Measurements from ENCODE around the gene GPR176. TPM values are rescaled to one million over a fixed set of nuclear protein-coding genes. Genes with fewer than 3 reads are reported as not detected.
A peak's percentile ranks its signal among the peaks of the same experiment; 100 is the strongest.
"Not testable (repeated sequence)": the region's sequence is repeated elsewhere in the genome, so short reads cannot be mapped to it uniquely, and the experiment has no call there.

GPR176 gene
- total RNA-seq, 1 donor from 2014 or later, result 10.3 TPM

GRCh38 chr15:39856357-39856756, 63.7 kb downstream of the GPR176 start:
- DNase-seq, result no peak

DNA sequence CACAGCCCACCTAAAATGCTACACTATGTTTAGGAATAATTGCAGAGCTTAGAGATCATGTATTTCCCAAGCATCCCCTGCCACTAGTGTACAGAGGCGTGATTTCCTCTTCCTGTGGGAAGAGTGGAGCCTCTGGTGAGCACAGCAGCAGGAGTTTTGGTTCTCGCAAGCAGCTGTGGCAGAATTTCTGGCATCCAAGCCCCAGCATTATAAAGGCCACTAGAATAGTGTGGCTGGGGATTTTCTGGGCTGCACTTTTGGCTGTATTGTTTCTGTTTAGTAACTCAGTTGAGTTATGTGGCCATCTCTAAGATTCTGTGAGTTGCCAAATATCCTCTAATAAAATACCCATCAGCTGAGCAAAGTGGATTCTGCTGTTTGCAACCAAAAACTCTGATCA, 64.7 kb downstream of the GPR176 start:
- no peak for DNase-seq

DNA sequence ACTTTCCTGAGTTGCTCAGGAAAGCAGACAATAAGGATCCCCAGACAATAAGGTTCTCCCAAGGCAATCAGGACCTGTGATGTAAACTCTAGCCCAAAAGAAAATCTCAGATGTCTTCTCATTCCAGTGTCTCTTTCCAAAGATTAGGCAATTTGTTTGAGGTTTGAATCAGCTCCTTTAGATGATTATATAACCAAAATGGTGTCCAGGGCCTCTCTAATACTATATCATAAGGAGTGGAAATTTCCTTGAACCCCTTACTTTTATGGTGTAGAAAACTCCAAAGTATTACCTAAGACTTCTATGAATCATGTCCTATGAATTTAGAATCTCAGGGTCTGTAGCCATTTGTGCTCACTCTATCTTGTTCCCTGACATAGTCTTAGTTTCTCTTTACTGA, 65.9 kb downstream of the GPR176 start:
- no peak for DNase-seq

DNA sequence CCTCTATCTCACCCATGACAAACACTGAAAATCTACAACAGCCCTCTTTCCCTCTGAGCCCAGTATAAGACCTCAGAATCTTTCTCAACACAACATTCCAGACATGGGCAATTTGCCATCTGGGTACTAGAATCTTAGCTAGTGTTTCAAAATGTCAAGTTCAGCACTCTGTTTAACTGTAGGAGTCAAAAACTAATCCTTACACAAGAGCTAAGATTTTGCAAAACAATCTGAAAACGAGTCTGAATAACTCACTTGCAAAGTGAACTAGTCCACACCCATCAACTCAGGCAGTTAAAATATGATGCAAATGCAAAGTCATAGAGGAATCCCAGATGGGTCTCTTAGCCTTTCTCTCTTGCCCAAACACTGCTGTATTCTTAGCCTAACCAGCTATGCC, 67.8 kb downstream of the GPR176 start:
- no peak for DNase-seq

- no peak for DNase-seq
Measured at GRCh38 chr15:39851500-39852092, 68.5 kb downstream of the GPR176 start.

GRCh38 chr15:39850436-39850835, 69.6 kb downstream of the GPR176 start:
- no peak for DNase-seq

DNA sequence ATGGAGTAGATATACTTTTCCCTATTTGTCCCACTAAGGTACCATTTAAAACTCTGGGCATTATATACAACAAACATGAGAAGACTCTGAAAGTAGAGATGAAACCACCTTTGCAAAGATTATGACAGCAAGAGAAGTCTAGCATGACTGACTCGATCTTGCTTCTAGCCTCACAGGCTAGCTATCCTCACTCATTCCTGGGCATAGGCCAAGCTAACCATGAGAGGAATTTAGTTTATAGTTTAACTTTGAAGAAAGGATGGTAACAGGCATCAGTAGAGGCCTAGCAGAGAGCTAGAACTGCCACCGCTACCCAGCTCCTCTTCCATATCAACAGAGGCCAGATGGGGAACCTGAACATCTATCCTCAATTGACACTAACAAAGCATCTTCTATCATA, 74.0 kb downstream of the GPR176 start:
- no peak for DNase-seq

DNA sequence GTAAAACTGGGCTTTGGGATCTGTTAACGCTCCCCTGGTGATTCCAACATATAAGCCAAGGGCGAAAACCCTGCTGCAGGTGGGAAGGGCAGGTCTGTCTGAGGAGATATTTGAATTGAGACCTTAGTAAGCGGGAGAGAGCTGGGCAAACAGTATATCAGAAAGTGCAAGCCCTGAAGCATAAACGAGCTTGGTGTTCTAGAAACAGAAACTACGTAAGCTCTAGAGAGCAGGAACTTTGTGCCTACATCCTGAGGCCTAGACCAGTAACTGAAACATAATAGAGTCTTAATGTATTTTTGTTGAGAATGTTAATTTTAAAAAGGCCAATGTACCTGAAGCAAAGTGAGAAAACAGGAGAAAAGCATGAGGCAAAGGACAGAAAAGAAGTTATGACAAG, 74.5 kb downstream of the GPR176 start:
- no peak for DNase-seq

DNA sequence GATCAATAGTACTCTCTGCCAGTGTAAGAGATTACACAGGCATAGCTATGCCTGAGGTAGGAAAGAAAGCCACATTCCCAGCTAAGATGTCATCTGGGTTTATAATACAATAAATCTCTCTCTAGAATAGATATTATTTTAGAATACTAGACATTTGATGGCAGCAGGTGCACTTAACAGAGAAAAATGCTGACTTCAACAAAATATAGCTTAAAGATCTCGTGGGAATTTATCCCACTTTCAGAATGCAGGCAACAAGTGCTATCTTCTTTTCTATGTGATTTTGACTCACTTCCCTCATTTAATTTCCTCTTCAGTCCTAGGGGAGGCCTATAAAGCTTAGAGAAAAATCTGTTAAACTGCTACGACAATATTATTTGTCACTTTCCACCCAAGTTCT, 76.5 kb downstream of the GPR176 start:
- DNase-seq, result no peak

DNA sequence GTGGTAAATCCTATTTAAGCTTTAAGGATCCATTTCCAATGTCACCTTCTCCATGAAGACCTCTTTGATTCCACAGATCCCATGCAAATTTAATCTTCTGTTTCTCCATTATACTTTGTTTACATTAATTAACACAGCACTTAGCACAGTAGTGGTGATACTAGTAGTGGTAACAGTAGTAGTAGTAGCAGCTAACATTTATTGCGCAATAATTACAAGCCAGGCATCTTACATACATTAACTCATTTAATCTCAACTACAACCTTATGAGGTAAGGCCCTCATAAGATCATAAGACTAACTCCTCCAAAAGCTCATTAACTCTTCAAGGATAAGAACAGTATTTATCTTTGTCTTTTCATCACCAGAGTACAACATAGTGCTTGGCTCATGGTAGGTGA, 82.6 kb downstream of the GPR176 start:
- no peak for DNase-seq

DNA sequence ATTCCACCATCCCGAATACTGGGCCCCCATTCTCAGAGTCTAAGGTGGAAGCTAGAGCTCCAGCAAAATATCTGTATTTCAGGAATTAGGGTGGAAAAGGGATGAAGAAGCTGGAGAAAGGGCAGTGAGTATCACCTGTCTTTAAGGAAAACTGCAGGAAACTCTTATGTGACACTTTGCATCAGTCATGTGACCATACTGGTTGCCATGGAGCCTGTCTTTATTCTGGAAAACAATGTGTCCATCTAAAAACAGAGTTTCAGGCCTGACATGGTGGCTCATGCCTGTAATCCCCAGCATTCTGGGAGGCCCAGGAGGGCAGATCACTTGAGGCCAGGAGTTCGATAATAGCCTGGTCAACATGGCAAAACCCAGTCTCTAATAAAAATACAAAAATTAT, 84.5 kb downstream of the GPR176 start:
- no peak for DNase-seq

- no peak for DNase-seq
Measured at GRCh38 chr15:39834256-39834655, 85.8 kb downstream of the GPR176 start.

- DNase-seq, result peak; percentile 69
Measured at GRCh38 chr15:39833515-39833981, 86.5 kb downstream of the GPR176 start.

GRCh38 chr15:39830166-39830565, 89.9 kb downstream of the GPR176 start:
- DNase-seq, result no peak

DNA sequence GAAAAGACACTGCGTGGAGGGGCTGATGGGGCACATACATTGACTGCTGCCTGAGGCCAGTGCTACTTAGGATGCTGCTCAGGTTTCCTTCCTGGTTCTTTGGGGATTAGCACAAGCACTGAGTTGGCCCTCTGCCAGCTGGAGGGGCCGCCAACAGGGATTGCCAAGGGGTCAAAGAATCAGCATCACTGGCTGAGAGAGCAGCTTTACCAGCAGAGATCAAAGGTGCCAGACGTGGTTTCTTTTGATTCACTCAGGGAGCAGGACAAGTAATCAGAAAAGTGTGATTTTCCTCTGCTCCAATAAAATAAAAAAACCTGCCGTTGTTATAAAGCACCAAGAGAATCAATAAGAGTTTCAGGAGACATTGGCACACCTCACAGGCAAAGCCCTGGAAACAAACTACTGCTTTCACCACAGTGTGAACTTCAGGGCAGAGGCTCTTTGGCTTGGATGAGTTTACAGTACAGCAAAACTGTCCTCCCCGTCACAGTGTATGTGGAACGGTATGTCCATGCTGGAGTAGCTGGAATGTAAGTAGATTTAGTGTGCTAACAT, 91.6 kb downstream of the GPR176 start:
- DNase-seq, result no peak

- no peak for DNase-seq
Measured at GRCh38 chr15:39826975-39827374, 93.1 kb downstream of the GPR176 start.

GRCh38 chr15:39823634-39824033, 96.4 kb downstream of the GPR176 start:
- no peak for DNase-seq

GRCh38 chr15:39820050-39820602, 99.9 kb downstream of the GPR176 start:
- DNase-seq, result no peak

- DNase-seq, result no peak
Measured at GRCh38 chr15:39819533-39819932, 100.5 kb downstream of the GPR176 start.

- DNase-seq, result no peak
Measured at GRCh38 chr15:39817892-39818291, 102.2 kb downstream of the GPR176 start.

GRCh38 chr15:39814489-39814888, 105.6 kb downstream of the GPR176 start:
- DNase-seq, result no peak

DNA sequence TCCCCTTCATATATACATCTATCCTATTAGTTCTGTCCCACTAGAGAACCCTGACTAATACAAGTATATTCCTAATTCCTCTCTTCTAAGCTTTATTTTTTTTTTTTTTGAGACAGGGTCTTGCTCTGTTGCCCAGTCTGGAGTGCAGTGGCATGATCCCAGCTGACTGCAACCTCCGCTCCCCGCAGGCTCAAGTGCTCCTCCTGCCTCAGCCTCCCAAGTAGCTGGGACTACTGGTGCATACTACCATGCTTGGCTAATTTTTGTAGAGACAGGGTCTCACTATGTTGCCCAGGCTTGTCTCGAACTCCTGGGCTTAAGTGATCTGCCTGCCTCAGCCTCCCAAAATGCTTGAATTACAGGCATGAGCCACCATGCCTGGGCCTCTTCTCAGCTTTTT, 107.4 kb downstream of the GPR176 start:
- DNase-seq, result not testable (repeated sequence)

DNA sequence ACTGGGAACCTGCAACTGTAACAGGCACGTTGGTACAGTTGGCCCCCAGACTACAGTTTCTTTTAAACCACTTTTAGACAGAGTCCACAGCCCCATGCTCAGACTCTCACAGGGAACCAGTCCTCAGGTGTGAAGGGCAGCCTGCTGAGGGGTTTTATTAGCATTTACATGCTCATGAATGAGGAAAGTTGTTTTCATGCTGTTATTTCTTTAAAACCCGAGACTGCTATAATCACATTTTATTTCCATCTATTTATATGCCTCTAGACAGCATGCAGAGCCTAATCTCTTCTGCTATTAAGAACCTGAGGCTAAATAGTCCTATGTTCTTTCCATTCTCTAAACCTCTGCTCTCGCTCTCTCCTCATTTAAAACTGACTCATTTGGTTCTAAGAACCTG, 111.2 kb downstream of the GPR176 start:
- no peak for DNase-seq

GRCh38 chr15:39807791-39808190, 112.3 kb downstream of the GPR176 start:
- no peak for DNase-seq
